ENCODE data around the gene LRP2BP.

GRCh38 chr4:185341377-185341776, 54.3 kb downstream of the LRP2BP start:
- TF ChIP-seq JUNB (CRISPR knock-in tag; IDR thresholded peaks at IDR 0.05; ENCODE audit: borderline replicate concordance) (no peak), KDM5B (CRISPR knock-in tag; IDR thresholded peaks at IDR 0.05; ENCODE audit: borderline replicate concordance) (no peak), CTCF (CRISPR knock-in tag; IDR thresholded peaks at IDR 0.05) (no peak), CEBPB (IDR thresholded peaks at IDR 0.05; ENCODE audit: borderline replicate concordance, low read depth, low read length) (no peak), TCF7L2 (IDR thresholded peaks at IDR 0.05; ENCODE audit: low read depth, low read length) (no peak), CREM (IDR thresholded peaks at IDR 0.05) (no peak), CREM (CRISPR knock-in tag; IDR thresholded peaks at IDR 0.05) (no peak), ZNF549 (CRISPR knock-in tag; IDR thresholded peaks at IDR 0.05) (no peak), ZNF333 (CRISPR knock-in tag; IDR thresholded peaks at IDR 0.05; ENCODE audit: borderline replicate concordance) (no peak), TCF7 (IDR thresholded peaks at IDR 0.05; ENCODE audit: low read depth) (no peak)
- TF ChIP-seq, protein P1, sequence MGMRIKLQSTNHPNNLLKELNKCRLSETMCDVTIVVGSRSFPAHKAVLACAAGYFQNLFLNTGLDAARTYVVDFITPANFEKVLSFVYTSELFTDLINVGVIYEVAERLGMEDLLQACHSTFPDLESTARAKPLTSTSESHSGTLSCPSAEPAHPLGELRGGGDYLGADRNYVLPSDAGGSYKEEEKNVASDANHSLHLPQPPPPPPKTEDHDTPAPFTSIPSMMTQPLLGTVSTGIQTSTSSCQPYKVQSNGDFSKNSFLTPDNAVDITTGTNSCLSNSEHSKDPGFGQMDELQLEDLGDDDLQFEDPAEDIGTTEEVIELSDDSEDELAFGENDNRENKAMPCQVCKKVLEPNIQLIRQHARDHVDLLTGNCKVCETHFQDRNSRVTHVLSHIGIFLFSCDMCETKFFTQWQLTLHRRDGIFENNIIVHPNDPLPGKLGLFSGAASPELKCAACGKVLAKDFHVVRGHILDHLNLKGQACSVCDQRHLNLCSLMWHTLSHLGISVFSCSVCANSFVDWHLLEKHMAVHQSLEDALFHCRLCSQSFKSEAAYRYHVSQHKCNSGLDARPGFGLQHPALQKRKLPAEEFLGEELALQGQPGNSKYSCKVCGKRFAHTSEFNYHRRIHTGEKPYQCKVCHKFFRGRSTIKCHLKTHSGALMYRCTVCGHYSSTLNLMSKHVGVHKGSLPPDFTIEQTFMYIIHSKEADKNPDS (CRISPR knock-in tag; IDR thresholded peaks at IDR 0.05) = no peak
- TF ChIP-seq, protein P2, sequence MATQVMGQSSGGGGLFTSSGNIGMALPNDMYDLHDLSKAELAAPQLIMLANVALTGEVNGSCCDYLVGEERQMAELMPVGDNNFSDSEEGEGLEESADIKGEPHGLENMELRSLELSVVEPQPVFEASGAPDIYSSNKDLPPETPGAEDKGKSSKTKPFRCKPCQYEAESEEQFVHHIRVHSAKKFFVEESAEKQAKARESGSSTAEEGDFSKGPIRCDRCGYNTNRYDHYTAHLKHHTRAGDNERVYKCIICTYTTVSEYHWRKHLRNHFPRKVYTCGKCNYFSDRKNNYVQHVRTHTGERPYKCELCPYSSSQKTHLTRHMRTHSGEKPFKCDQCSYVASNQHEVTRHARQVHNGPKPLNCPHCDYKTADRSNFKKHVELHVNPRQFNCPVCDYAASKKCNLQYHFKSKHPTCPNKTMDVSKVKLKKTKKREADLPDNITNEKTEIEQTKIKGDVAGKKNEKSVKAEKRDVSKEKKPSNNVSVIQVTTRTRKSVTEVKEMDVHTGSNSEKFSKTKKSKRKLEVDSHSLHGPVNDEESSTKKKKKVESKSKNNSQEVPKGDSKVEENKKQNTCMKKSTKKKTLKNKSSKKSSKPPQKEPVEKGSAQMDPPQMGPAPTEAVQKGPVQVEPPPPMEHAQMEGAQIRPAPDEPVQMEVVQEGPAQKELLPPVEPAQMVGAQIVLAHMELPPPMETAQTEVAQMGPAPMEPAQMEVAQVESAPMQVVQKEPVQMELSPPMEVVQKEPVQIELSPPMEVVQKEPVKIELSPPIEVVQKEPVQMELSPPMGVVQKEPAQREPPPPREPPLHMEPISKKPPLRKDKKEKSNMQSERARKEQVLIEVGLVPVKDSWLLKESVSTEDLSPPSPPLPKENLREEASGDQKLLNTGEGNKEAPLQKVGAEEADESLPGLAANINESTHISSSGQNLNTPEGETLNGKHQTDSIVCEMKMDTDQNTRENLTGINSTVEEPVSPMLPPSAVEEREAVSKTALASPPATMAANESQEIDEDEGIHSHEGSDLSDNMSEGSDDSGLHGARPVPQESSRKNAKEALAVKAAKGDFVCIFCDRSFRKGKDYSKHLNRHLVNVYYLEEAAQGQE (IDR thresholded peaks at IDR 0.05; ENCODE audit: borderline replicate concordance in 1 of 2, low read depth in 1 of 2, low read length in 2 of 2) = no peak

Data from HepG2 (cell line).